SK-N-MC (cell line): ENCODE results near the gene ARL10.

Experiments
- EZH2 ChIP-seq: fragments of 200-600 bp; sonication (generic); IDR thresholded peaks from one replicate; pipeline ENCODE4 v1.6.1; 2017; ENCODE audit warnings: antibody characterized with exemption
- FOXP2 ChIP-seq: optimal IDR thresholded peaks from 2 replicates; pipeline ENCODE3; 2011; ENCODE audit warnings: mild to moderate bottlenecking, moderate library complexity; ENCODE audit not compliant: insufficient read depth; ENCODE audit errors: extremely low read length, control extremely low read depth
- POLR2AphosphoS5 ChIP-seq: IDR thresholded peaks from 2 replicates; pipeline ENCODE4 v1.6.1; 2012; ENCODE audit warnings: mild to moderate bottlenecking, low read depth, low read length, borderline replicate concordance

DNA sequence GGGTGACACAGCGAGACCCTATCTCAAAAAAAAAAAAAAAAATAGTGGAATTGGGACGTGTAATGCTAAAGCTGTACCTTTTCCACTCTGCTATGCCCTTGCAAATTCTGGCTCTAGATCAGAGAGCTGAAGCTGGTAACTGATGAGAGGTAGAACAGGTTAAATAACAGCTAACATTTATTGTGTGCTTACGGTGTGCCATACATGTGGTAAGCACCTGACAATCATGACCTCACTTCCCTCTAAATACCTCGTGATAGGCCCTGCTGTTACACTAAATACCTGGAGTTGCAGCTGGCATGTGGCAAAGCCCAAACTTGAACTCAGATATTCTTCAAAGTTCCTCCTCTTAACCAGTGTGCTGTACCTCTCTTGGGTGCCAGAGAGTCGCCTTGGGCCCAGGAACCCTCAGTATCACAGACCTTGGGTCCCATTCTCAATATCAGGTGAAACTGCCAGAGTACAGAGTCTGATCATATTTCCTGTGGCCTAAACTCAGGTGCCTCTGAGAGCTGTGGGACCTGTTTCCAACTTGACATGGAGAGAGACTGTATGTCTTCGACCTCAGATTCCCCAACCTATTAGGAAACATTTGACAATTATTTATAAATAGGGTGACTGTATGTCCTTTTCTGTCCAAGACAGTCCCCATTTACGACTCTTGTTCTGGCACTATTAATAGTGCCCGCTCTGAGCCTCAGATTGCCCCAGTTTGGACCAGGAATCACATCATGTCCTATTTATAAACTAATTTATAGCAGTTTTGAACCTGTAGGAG is 4.8 kb downstream of the ARL10 start:
- no peak for TF ChIP-seq POLR2AphosphoS5
- no peak for TF ChIP-seq EZH2
- TF ChIP-seq FOXP2: no peak
